ENCODE measurements around the gene GNB1.
"Not testable (repeated sequence)": the region's sequence is repeated elsewhere in the genome, so short reads cannot be mapped to it uniquely, and the experiment has no call there.

The GNB1 gene

GRCh38 chr1:1760715-1761114 is 130.2 kb downstream of the GNB1 start:
- no peak for DNase-seq (ENCODE audit: low spot score)

DNA sequence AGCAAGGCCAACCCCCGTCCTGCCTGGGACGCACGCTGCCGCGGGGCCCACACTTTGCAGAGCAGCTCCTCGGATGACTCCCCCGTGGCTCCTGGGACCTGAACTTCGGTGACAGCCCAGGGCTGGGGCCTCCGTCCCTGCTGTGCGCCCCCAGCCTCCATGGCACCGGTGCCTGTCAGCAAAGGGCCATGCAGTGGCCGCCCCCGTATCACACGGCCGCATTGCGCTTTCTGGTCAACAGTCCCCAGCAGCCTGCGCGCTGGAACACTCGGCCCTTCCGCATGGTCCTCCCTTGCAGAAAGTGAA is 130.6 kb downstream of the GNB1 start:
- no peak for DNase-seq (ENCODE audit: low spot score)

DNA sequence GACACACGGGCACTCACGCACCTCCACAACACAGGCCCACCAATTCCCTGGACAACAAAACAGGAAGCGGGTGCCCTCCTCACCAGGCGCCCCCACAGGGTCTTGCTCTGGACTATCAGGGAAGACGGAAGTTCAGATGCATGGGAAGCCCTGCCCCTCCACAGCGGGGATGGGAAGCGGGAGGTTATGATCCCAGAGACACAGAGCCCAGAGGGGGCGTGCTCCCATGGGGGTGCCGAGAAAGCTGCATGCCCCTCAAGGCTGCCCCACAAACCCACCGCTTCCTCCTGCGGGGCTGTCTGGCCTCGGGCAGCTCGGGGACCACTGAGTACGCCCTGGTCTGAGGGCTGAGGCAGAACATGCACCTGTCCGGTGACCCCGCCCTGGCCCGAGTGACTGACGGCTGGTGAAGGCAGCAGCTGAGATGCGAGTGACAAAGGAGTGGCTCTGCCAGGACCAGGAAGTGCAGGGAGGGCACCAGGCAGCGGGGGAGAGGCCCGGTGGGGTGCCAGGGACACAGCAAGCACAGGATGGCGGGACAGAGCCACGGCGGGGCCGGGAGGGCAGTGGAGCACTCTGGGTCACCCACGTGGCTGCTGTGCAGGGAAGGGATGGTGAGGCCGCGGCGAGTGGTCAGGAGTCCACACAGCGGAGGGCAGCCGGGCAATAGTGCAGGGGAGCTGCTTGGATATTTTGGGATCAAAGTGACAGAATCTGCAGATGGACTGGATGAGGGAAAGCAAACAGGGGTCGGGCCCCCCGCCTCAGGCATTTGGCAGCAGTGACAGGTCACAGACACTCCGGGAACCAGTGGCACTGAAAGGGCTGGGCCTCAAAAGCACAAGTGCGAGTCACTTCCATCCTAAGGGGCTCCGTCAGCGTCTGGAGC is 131.2 kb downstream of the GNB1 start:
- DNase-seq (ENCODE audit: low spot score), result no peak

DNA sequence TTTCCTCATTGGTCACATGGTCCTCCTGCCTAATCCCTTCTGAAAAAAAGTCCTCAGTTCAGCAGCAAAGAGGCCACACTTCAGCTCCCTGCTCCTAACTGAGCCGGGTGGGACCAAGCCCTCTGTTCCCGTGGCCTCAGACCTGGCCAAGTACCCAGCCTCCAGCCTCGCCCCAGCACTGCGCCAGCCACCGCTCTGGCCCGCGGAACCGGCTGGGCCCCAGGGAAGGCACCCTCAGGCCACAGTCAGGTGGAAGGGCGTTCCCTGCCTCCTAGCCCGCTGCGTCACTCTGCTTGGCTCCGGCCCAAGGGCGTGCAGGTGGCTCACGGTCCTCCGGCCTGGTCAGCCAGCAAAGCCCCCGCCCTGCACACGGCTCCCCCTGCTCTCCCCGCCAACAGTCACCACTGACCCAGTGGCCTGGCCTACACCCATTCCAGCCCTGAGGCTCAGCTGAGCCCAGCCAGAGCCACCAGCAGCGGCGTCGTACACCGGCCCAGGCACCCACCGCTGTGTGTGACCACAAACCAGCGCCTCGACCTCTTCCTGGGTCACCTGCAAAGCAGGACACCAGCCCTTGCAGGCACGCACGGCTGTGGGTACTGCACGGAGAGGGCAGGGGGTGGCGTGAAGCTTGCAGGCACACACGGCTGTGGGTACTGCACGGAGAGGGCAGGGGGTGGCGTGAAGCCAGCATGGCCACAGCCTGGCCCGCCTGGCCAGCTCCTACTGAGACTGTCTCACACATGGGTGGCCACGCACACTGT is 132.0 kb downstream of the GNB1 start:
- DNase-seq (ENCODE audit: low spot score), result no peak

GRCh38 chr1:1758059-1758621 is 132.7 kb downstream of the GNB1 start:
- no peak for DNase-seq (ENCODE audit: low spot score)

DNA sequence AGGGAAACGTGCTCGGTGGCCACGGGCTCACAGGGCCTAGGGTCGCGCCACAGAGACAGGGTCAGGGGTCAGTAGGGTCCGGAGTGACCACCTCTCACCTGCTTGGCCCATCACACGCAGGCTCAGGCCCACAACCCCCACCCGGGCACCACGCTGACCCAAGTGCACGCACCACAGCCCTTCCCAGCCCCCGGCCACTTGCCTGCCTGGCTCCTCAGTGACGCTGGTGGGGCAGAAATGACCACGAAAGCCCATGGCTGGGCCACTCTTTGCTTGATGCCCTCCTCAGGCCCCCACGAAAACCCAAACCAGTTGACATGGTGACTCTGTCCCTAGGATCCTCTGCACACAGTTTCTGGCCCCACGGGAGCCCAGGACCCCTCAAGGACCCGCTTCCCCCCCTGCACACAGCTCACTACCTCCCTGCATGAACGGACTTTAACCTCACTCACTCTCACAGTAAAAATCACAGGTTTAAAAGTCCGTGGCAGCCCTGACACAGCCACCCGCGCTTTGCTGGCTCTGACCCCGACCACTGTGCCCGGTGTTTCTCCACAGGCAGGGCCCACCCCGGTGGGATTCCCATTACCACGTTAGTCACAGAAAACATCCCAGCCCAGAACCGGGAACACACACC is 133.3 kb downstream of the GNB1 start:
- no peak for DNase-seq (ENCODE audit: low spot score)

DNA sequence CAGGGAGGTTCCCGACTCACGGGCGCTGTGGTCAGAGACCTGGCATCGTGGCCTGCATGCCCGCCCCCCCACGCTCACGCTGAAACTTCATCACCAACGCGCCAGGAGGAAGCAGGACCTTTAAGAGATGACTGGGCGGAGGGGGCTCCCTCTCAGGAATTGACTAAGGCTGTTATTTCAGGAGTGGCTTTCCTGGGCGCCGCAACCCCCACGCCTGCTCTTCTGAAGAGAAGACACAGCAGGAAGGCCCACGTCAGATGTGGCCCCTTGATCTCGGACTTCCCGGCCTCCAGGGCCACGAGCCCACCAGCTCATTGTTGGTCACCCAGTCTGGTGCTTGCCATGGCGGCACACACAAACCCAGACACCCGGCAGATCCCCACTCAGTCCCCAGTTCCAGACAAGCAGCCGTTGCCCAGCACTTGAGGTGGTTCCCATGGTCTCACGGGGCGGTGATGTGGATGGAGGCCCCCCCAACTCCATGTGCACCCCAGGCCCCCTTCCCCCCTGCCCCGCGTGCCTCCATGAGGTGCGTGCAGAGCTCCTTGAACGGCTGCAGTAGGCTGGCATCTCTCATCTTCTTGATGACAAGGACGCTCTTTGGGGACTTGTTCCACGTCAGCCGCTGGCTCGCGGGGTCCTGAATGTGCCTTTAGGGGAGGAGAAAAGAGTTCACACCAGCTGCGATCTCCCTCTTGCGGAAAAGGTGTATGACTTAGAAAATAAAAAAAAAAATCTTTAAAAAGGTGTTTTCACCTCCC is 134.0 kb downstream of the GNB1 start:
- no peak for DNase-seq (ENCODE audit: low spot score)

DNA sequence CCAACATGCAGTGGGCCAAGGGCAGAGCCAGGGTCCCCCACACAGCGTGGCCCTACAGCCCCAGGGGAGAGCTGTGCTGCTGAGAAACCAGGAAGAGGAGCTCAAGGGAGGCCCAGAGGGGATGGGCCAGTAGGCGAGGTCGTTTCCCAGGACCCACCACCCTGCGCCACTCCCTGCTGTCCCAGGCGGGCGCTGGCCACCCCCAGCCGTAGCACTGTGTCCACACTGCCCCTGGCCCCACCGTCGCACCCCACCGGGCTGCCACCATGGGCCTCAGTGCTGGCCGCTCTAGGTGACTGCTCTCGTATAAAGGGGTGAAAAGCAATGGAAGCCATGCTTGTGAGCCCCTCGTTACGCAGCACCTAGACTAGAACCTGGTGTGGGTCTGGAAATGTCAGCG is 135.0 kb downstream of the GNB1 start:
- DNase-seq (ENCODE audit: low spot score), result no peak

- DNase-seq (ENCODE audit: low spot score), result no peak
Observed at GRCh38 chr1:1755426-1755825, 135.5 kb downstream of the GNB1 start.

DNA sequence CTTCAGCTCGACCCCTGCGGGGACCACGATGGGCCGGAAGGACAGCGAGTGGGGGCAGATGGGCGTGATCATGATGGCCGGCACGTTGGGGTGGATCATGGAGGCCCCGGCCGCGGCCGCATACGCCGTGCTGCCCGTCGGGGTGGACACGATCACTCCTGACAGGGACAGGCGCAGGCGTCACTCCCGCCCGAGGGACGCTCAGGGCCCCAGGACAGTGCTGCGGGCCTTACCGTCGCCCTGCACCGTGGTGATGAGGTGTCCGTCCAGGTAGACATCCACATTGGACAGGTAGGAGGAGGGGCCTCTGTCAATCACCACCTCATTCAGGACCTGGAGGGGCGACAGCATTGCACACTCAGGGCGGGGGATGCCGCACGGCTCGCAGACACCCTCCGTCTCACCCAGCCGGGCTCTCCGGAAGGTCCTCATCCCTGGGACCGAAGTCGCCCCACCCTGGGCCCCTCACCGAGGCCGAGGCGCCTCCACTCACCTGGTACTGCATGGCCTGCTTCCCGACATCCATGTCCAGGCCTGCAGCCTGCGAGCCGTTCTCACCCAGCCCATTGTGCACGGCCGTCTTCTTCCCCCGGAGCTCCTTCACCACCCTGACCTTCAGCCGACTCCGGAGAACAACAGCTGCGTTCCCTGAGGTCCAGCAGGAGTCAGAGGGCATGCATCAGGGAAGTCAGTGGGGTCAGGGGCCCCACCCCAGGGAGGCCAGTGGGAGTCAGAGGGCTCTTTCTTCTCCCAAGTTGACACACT is 136.7 kb downstream of the GNB1 start:
- no peak for DNase-seq (ENCODE audit: low spot score)

DNA sequence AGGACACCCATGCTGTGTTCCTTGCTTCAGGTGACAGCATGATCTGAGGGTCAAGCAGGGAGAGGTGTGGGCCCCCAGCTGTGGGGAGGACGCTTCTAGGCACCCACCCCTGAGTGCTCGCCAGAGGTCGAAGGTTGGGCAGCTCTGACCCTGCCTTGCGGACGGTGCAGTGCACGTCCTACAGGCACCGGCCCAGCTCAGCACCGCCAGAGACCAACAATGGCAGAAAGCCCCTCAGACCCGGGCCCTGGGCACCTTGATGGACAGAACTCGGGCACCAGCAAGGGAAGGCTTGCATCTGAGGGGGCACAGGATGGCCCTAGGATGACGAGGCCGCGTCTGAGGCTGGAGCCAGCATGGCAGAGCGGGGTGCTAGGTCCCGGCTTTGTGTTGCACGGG is 137.3 kb downstream of the GNB1 start:
- no peak for DNase-seq (ENCODE audit: low spot score)

DNA sequence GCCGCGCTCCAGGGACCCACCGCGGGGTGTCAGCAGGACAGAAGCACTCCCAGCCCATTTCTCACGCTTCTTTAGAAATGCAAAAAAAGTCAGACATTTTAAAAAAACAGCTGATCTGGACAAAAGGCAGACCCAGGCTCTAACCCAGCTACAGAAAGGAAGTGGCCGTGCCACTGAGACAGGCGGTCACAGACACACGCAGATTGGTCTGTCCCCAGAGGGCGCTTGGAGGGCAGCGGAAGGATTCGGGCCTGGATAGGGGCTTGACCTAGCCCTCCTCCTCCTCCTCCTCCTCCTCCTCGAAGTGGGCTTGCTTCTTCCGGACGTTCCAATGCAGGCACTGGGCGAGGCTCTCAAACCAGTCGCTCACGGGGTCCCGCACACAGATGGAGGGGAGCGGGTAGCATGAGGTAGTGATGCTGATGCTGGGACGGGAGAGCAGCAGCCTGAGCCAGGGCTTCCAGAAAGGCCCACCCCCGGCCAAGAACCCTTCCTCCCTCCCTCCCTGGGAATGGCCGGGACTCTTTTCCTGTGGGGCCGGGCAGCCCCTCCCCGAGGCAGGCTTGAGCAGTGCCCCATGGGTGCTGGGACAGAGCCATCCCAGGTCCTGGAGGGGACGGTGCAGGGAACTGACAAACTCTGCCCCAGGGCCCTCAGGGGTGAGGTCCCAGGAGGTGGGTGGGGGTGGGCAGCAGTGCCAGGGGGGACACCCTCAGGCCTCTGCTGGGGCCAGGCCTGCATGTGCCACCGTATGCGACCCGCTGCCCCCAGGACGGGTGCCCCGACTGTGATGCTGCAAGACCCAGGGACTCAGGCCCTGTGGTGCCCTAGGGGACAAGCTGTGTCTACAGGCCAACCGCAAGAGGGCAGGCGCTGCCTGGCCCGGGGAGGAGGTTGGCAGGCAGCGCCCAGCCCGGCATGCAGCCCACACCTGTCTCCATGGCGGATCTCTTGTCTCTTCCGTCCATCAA is 138.0 kb downstream of the GNB1 start:
- no peak for DNase-seq (ENCODE audit: low spot score)

DNA sequence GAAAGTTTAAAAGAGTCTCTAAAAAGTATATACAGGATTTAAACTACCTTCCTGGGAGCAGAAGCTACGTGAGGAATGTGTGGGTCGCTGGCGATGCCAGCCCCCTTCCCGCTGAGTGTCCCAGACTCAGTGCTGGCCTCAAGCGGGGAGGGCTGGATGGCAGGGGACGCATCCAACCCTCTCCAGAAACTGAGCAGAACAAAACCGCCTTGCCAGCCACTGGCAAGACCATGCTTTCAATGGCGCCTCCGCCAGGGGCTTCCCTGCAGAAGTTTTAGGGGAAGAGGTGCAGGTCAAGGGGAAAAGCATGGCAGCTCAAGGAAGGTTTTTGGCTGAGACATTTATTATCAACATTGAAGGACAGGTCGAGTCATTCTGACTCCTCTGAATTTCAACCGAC is 138.7 kb downstream of the GNB1 start:
- DNase-seq (ENCODE audit: low spot score), result no peak

- not testable (repeated sequence) for DNase-seq (ENCODE audit: low spot score)
Observed at GRCh38 chr1:1749941-1750340, 140.9 kb downstream of the GNB1 start.

- no peak for DNase-seq (ENCODE audit: low spot score)
Observed at GRCh38 chr1:1748686-1749321, 142.1 kb downstream of the GNB1 start.

DNA sequence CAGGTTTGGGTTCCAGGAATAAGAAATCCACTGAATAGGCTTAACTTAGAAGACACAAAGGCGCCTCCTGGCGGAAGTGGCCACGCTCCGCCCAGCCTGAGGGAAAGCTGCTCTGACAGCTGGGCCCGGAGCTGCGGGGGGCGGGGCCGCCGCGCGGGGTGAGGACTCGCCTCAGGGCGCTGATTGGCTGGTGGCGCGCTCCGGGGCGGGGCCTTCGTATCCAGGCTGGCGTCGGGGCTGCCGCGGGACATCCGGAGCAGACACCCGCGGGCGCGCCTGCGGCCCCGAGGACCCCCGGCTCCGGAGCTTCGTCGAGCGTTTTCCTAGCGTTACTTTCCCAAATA is 144.3 kb downstream of the GNB1 start:
- DNase-seq (ENCODE audit: low spot score), result not testable (repeated sequence)

- DNase-seq (ENCODE audit: low spot score), result peak; percentile 73
Observed at GRCh38 chr1:1745651-1746565, 145.0 kb downstream of the GNB1 start.

DNA sequence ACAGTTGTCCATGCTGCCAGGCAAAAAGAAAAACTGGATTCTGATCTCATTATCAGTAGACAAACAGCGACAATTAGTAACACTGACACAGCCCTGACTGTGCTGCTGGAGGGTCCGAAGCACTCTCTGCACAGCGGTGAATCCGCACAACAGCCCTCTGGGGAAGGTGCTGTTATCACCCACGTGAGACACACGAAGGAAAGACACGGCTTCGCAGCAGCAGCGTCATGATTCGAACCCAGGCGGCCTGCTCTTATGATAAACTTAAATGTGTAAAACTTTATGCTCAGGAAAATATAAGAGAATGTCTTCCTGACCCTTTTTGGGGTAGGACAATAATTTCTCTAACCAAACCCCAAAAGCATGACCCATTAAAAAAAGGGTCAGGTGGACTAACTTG is 148.4 kb downstream of the GNB1 start:
- DNase-seq (ENCODE audit: low spot score), result not testable (repeated sequence)

Data from ecto neural progenitor cell (in vitro differentiated cells).